Superior temporal gyrus (tissue), 1 donor: ENCODE data around the gene GFOD1.
"Not testable (repeated sequence)": the region's sequence is repeated elsewhere in the genome, so short reads cannot be mapped to it uniquely, and the experiment has no call there.

Source experiments
- DNase-seq: peaks from one replicate; pipeline ENCODE4 v3.0.0-alpha.2; 2016; ENCODE audit errors: extremely low spot score

GFOD1 gene

GRCh38 chr6:13355043-13355945, 132.1 kb downstream of the GFOD1 start:
- DNase-seq, result peak; percentile 31

- DNase-seq, result peak; percentile 48
These were observed 132.9 kb downstream of the GFOD1 start for GRCh38 chr6:13354331-13355042.

GRCh38 chr6:13352165-13352564, 135.2 kb downstream of the GFOD1 start:
- no peak for DNase-seq

GRCh38 chr6:13351271-13351670, 136.1 kb downstream of the GFOD1 start:
- DNase-seq, result peak; percentile 42

- DNase-seq, result no peak
These were observed 137.4 kb downstream of the GFOD1 start for GRCh38 chr6:13349811-13350506.

GRCh38 chr6:13348334-13349113, 138.9 kb downstream of the GFOD1 start:
- no peak for DNase-seq

GRCh38 chr6:13346245-13346644, 141.2 kb downstream of the GFOD1 start:
- DNase-seq, result no peak

GRCh38 chr6:13342414-13343019, 144.9 kb downstream of the GFOD1 start:
- no peak for DNase-seq

GRCh38 chr6:13339863-13340630, 147.4 kb downstream of the GFOD1 start:
- DNase-seq, result no peak

- no peak for DNase-seq
These were observed 149.4 kb downstream of the GFOD1 start for GRCh38 chr6:13338038-13338437.

GRCh38 chr6:13336553-13336952, 150.8 kb downstream of the GFOD1 start:
- DNase-seq, result peak; percentile 86

GRCh38 chr6:13334953-13335352, 152.4 kb downstream of the GFOD1 start:
- DNase-seq, result no peak

- DNase-seq, result no peak
These were observed 155.1 kb downstream of the GFOD1 start for GRCh38 chr6:13332349-13332706.

GRCh38 chr6:13331516-13332348, 155.7 kb downstream of the GFOD1 start:
- peak; percentile 90 for DNase-seq

GRCh38 chr6:13328875-13329183, 158.6 kb downstream of the GFOD1 start:
- no peak for DNase-seq

- DNase-seq, result peak; percentile 89
These were observed 159.1 kb downstream of the GFOD1 start, which contains the start of gene TBC1D7 for GRCh38 chr6:13328076-13328874. Gene TBC1D7 (minus strand): TSS chr6:13328537. CDS start chr6:13326898, 1,639 bp downstream.

- DNase-seq, result no peak
These were observed 159.7 kb downstream of the GFOD1 start for GRCh38 chr6:13327691-13328075.

GRCh38 chr6:13326031-13326586, 161.3 kb downstream of the GFOD1 start:
- not testable (repeated sequence) for DNase-seq
